Left renal cortex interstitium (tissue), 4 donors: ENCODE results near the gene RBMS1. TPM values are rescaled to one million over a fixed set of nuclear protein-coding genes. Genes with fewer than 3 reads are reported as not detected.
"Not testable (repeated sequence)": the region's sequence is repeated elsewhere in the genome, so short reads cannot be mapped to it uniquely, and the experiment has no call there.

Experiments
- DNase-seq, 4 donors: peaks; one replicate each; pipeline ENCODE4 v3.0.0-alpha.2; 2013; ENCODE audit warnings: low read depth in 4 of 4, low spot score in 2 of 4, missing footprints in 1 of 4
- polyA plus RNA-seq, 4 donors: library from polyadenylated mRNA; unstranded; fragments of 120-200 nt; gene quantifications; one replicate each; pipeline ENCODE4 v1.2.1, GENCODE V29; 2013; ENCODE audit not compliant: insufficient read length in 4 of 4

RBMS1 gene
- polyA plus RNA-seq, 4 donors, result 112 to 160 (median 133) TPM

- no peak for DNase-seq
Observed at GRCh38 chr2:160502478-160502877, 8.9 kb upstream of the RBMS1 start.

DNA sequence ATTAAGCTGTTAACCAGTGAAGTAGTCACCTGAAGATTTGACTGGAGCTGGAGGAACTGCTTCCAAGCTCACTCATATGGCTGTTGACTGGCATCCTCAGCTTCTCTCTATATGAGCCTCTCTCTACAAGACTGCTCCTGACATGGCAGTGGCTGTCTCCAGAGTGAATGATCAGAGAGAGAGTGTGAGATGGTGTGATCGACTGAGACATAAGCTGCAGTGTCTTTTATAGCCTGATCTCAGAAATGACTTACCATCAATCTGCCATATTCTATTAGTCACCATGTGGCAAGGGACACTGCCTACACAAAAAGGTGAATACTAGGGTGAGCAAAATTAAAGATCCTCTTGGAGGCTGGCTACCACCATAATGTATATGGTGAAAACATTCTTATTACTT lies 7.8 kb upstream of the RBMS1 start:
- DNase-seq, result no peak

- DNase-seq, result no peak
Observed at GRCh38 chr2:160499865-160500264, 6.3 kb upstream of the RBMS1 start.

DNA sequence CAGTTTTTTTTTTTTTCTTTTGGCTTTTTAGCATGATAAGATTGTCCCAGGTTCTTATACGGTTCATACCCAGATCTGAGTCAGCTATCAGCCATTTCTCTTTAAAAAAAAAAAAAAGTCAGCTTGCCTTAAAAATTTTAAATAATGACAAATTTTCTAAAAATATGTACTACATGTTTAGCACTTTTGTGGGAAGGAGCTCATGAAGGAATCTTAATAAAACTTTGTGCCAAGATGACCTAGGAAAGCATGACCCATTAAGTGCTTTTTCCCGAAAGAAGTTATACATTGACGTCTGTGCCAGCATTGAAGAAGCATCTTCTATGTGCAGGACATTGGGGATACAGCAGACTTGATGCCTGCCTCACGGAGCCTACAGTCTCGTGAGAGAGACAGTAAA lies 4.5 kb upstream of the RBMS1 start:
- DNase-seq, result no peak

- DNase-seq, result peak in 3 of 4 donors; percentile 29 to 60 (median 53)
Observed at GRCh38 chr2:160494201-160494644, 616 bp upstream of the RBMS1 start.

- peak in 3 of 4 donors; percentile 69 to 75 (median 74) for DNase-seq
Observed at GRCh38 chr2:160492401-160493226, 993 bp downstream of the RBMS1 start.

GRCh38 chr2:160491911-160492371 lies 1.7 kb downstream of the RBMS1 start:
- DNase-seq, result peak in 2 of 4 donors; percentile 48 to 59

DNA sequence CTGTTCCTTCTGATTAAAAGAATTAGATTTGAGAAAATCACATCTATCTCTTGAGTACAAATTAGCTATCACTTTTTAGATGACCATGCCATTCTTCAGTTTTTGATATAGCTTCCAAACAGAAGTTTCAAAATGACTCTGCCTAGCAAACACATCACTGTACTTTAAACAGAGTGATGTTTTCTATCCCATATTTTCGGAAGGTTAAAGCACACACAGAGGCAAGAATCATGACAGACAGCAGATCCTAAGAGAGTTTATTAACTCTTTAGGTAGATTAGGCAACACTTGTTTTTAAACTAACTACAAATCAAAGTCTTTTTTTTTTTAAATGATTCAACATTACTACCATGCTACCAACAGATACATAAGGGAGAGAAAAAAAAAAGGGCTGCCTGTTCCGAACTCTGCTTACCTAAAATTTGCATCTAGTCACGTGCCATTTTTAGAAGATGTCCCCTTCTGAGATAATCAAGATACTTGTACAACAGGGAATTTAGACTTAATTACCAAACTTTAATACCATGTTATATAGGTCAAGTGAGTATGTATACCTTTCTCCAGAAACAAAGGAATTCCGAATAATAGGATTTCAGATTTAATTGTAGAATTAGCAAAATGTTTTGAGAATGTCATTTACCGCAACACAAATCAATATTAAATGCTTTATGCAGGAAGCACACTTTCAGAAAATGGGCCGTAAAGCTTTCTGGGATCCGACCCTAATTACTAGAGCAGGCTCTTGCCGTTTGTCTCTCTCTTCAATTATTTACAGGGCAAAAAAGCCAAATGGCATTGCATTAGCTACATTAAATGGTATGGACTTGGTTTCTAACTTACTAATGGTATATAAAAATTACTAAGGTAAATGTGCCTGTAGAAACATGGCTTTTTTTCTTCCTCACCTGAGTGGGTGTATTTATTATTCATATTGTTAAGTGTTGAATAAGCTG lies 2.6 kb downstream of the RBMS1 start:
- DNase-seq, result no peak

DNA sequence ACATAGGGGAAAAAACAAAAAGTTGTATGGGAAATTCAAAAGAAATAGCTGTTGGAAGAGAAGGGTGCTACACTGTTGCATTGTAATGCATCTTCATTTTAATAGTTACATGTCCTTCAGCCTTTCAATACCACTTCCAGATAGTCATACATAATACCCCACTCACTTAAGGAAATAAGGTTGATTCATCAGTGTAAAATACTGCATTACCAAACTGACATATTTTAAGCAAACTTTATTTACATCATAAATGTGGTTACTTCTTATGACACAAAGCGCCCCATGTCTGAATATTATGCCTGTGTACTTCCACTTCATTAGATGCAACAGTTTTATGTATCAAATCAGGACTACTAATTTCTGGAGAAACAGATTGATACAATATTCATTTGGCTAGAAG lies 4.5 kb downstream of the RBMS1 start:
- DNase-seq, result no peak

GRCh38 chr2:160488289-160488688 lies 5.3 kb downstream of the RBMS1 start:
- not testable (repeated sequence) for DNase-seq

- DNase-seq, result no peak
Observed at GRCh38 chr2:160486341-160486740, 7.3 kb downstream of the RBMS1 start.

DNA sequence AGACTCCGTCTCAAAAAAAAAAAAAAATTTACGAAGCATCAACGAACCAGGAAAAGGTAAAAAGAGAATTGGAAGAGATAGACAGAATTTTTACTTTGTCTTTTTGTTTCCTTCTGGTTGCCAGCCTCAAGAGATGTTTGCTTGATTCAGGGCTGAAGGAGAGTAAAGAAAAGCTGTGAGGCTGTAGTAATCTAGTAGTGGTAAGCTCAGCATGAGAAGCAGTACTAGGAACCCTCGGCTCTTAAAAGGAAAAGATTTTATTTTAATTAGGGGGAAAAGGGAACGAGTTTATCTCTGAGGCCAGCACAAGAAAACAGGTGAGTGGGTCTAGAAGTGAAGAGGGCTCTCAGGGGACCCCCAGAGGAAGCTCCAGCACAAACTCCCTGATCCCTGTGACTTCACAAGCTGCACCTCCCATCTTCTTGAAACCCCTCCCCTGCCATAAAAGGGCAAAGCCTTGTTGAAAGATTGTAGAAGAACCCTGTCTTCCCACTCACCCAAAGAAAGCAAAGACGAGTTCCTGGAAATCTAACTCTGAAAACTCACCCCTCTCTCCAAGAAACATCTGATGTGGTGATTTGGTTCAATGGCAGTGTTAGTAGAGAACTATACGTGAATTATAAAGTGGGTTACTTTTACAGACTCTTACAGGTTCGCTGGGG lies 8.6 kb downstream of the RBMS1 start:
- DNase-seq, result no peak

DNA sequence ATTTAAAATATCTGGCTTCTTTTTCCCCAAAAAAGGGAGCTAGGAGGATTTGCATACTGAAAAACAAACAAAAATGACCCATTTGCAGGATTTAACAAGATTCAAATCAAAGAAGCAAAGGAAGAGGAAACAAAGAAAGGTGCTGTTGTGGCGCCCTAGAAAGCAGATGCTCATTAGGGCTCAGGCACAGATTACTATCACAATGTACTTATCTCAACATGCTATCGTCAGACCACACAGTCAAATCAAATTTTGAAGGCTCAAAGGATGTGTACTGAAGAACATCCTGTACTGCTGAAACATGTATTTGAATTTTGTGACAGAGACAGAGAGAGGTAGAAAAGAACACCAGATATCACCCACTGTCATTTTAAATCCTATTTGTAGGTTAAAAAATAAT lies 10.9 kb downstream of the RBMS1 start:
- DNase-seq, result no peak

DNA sequence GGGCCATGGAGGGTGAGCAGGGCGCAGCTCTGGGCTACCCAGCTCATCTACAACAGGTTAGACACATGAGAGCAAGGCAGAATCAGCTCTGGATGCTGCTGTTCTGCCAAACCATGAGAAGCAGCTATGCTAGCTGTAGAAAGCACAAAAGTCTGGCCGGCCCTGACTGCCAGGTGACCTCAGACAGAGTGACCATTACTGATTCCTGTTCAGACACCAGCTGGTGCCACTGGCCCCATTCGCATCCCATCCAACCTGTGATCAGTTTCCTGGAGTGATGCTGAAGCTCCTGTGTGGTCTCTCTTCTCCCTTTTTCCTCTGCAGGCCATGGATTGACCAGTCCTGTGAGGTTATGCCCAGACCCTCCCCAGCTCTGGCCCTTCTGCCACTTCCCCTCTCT lies 14.3 kb downstream of the RBMS1 start:
- DNase-seq, result no peak

- no peak for DNase-seq
Observed at GRCh38 chr2:160478660-160479059, 14.9 kb downstream of the RBMS1 start.

DNA sequence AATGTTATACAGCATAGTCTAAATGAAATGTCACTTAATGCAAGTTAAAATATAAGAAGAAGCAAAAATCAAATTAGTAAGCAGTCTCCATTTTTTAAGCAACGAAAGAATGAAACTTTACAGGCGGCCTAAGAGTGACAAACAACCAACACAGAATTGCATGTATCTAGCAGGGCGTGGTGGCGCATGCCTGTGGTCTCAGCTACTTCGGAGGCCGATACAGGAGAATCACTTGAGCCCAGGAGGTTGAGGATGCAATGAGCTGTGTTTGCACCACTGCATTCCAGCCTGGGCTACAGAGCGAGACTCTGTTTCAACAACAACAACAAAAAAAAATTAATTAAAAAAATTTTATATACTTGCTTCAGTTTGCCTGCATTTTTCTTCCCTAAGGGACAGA lies 16.6 kb downstream of the RBMS1 start:
- no peak for DNase-seq

DNA sequence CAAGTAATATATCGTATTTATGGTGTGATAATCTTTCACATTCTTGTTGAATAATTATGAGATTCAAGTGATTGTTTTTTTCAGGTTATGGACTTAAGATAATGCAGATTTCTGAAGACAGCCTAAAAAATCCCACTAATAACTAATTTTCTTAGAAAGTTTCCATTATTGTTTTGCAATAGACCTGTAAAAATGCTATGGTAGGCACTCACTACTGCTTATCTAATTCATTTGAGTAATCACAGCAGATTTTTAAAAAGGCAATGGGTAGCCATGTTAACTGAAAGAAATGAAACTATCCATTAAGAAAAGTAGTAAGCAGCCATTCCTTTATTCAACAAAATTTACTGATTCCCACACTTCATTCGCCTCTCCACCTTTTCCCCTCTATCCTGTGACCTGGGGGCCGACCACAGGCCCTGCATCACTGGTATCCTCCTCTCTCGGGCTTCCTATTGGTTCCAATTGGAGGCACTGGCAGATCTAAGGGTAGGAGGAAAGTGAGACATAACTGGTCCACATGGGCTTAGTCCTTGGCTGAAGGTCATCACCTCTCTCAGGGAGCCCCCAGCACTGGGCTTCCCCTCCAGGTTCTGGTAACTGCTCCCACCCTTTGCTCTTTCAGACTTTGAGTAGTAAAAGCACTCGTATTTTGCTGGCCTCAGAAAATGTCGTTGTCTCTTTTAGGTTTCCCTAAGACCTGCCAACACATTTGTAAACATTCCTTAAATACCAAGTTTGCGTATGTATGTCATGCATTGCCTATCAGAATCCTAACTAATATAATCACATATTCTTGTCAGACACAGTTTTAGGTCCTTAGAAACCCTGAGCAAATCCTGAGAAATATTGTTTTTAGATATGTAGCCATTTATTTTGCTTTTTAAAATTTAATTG lies 18.5 kb downstream of the RBMS1 start:
- no peak for DNase-seq

DNA sequence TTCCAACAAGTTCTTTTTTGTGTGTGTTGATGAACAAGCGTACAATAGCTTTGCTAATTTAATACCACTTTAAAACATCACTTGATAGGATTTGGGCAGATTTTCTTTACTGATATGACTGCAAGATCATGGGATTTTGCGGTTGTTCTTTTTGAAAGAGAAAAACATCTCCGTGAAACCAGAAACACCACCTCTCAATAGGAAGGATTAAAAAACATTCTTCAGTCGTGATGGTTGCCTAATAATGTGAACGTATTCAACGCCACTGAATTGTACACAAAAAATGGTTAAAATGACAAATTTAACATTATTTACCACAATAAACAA lies 19.3 kb downstream of the RBMS1 start:
- no peak for DNase-seq

GRCh38 chr2:160473468-160474318 lies 19.9 kb downstream of the RBMS1 start:
- DNase-seq, result no peak
